Measurements from ENCODE around the gene WIPF1. TPM values are rescaled to one million over a fixed set of nuclear protein-coding genes. Genes with fewer than 3 reads are reported as not detected.

WIPF1 gene
- 19.2 and 20.1 TPM in 2 replicates for total RNA-seq
- long read RNA-seq, partial matches to known transcripts = 1 of 5 reads
- long read RNA-seq, other reads (novel, unspliced or antisense) = 4 of 5 reads

- no peak for DNase-seq (ENCODE audit: low read depth, low spot score)
- H3K4me1 Mint-ChIP-seq = peaks cover 16% of the 10 kb centered on the region
- TF ChIP-seq CTCF (conservative IDR thresholded peaks at IDR 0.05) = no peak
- H3K27ac Mint-ChIP-seq (ENCODE audit: unreplicated experiment) = no peak within 1 kb of the TSS
- H3K9me3 Mint-ChIP-seq = peaks cover 8% of the 10 kb centered on the region
- H3K27me3 Mint-ChIP-seq (ENCODE audit: low read depth) = no peaks in the 10 kb centered on the region
- H3K36me3 Mint-ChIP-seq (ENCODE audit: low read depth) = peaks cover 9% of the 10 kb centered on the region
- H3K4me3 Mint-ChIP-seq = no peak within 1 kb of the TSS
Measured at GRCh38 chr2:174597345-174598047, at the start of gene WIPF1. Gene WIPF1, minus strand, starts transcription at chr2:174597804. Its CDS starts 12,231 bp downstream, at chr2:174585573.

DNA sequence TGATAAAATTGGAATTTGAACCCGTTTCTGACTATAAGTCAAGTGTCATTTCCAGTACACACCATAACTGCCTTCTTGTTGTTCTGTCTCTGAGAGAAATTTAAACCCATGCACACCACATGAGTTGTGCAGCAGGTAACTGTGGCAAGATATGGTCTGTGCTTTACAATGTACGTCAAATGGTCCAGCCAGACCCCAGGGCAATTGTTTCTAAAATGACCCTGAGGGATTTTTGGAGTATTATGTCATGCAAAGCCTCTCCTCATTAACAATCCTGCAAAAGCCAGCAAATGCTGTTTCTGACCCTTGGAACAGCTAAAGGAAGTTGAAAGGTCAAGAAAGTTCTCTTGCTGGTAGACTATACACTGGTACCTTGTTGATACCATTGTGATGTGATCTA is 47.7 kb upstream of the WIPF1 start:
- Mint-ChIP-seq H3K27ac (ENCODE audit: unreplicated experiment) (no peak overlapping the region), H3K4me1 (peaks cover 4% of the 10 kb centered on the region), H3K4me3 (no peak overlapping the region), H3K9me3 (peaks cover 16% of the 10 kb centered on the region), H3K27me3 (ENCODE audit: low read depth) (no peaks in the 10 kb centered on the region), H3K36me3 (ENCODE audit: low read depth) (peaks cover 35% of the 10 kb centered on the region)
- DNase-seq (ENCODE audit: low read depth, low spot score) = no peak
- TF ChIP-seq CTCF (conservative IDR thresholded peaks at IDR 0.05) = no peak

DNA sequence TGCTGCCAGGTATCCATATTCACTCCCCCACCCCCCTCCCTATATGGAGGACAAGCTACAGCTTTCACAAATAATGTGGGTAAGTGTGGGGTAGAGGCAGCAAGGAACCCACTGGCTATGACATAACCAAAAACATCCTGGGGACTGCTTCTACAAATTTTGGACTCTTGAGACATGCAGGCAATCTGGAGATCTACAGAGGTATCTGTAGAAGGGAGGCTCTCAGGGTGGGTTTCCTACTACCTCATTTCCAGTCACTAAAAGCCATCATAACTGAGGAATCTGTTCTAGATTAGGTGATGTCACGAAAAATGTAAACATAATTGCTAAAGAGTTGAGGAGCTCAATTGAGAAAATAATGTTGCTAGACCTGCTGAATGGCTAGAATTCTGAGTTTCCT is 46.8 kb upstream of the WIPF1 start:
- H3K4me3 Mint-ChIP-seq = no peak overlapping the region
- DNase-seq (ENCODE audit: low read depth, low spot score) = no peak
- peaks cover 31% of the 10 kb centered on the region for H3K36me3 Mint-ChIP-seq (ENCODE audit: low read depth)
- H3K9me3 Mint-ChIP-seq = peaks cover 9% of the 10 kb centered on the region
- H3K4me1 Mint-ChIP-seq = peaks cover 4% of the 10 kb centered on the region
- TF ChIP-seq CTCF (conservative IDR thresholded peaks at IDR 0.05) = no peak
- H3K27me3 Mint-ChIP-seq (ENCODE audit: low read depth) = no peaks in the 10 kb centered on the region
- no peak overlapping the region for H3K27ac Mint-ChIP-seq (ENCODE audit: unreplicated experiment)

- Mint-ChIP-seq H3K4me1 (peaks cover 4% of the 10 kb centered on the region), H3K36me3 (ENCODE audit: low read depth) (peaks cover 24% of the 10 kb centered on the region), H3K9me3 (peaks cover 10% of the 10 kb centered on the region), H3K27me3 (ENCODE audit: low read depth) (no peaks in the 10 kb centered on the region), H3K27ac (ENCODE audit: unreplicated experiment) (no peak overlapping the region), H3K4me3 (no peak overlapping the region)
- no peak for TF ChIP-seq CTCF (conservative IDR thresholded peaks at IDR 0.05)
- no peak for DNase-seq (ENCODE audit: low read depth, low spot score)
Measured at GRCh38 chr2:174643356-174643755, 45.8 kb upstream of the WIPF1 start.

- Mint-ChIP-seq H3K27ac (ENCODE audit: unreplicated experiment) (no peak overlapping the region), H3K4me3 (no peak overlapping the region), H3K36me3 (ENCODE audit: low read depth) (peaks cover 14% of the 10 kb centered on the region), H3K9me3 (peaks cover 4% of the 10 kb centered on the region), H3K27me3 (ENCODE audit: low read depth) (no peaks in the 10 kb centered on the region), H3K4me1 (peaks cover 4% of the 10 kb centered on the region)
- no peak for DNase-seq (ENCODE audit: low read depth, low spot score)
- TF ChIP-seq CTCF (conservative IDR thresholded peaks at IDR 0.05) = no peak
Measured at GRCh38 chr2:174641168-174641567, 43.6 kb upstream of the WIPF1 start.
